ENCODE data around the gene HDAC4.

Gene HDAC4

GRCh38 chr2:239190361-239190760, 210.5 kb downstream of the HDAC4 start:
- Histone ChIP-seq H3K9me3 (ENCODE audit: control insufficient read depth, low read length) (no peaks in the 10 kb centered on the region), H3K4me3 (ENCODE audit: insufficient read depth, low read depth, low read length, poor library complexity, severe bottlenecking) (no peak overlapping the region), H3K4me1 (ENCODE audit: control insufficient read depth, insufficient read depth, low read length, poor library complexity, severe bottlenecking) (no peaks in the 10 kb centered on the region), H3K36me3 (ENCODE audit: control insufficient read depth, insufficient read depth, low read length) (peaks cover 44% of the 10 kb centered on the region), H3K27ac (ENCODE audit: insufficient read depth, low read length, poor library complexity, severe bottlenecking) (no peak overlapping the region), H3K27me3 (replicated peaks; ENCODE audit: control insufficient read depth, insufficient read depth, low read length, poor library complexity, severe bottlenecking) (no peaks in the 10 kb centered on the region)
- no peak for DNase-seq

GRCh38 chr2:239189711-239190131, 211.1 kb downstream of the HDAC4 start:
- H3K4me3 ChIP-seq (ENCODE audit: insufficient read depth, low read depth, low read length, poor library complexity, severe bottlenecking) = no peak overlapping the region
- no peak overlapping the region for H3K27ac ChIP-seq (ENCODE audit: insufficient read depth, low read length, poor library complexity, severe bottlenecking)
- peaks cover 50% of the 10 kb centered on the region for H3K36me3 ChIP-seq (ENCODE audit: control insufficient read depth, insufficient read depth, low read length)
- no peaks in the 10 kb centered on the region for H3K27me3 ChIP-seq (replicated peaks; ENCODE audit: control insufficient read depth, insufficient read depth, low read length, poor library complexity, severe bottlenecking)
- no peaks in the 10 kb centered on the region for H3K4me1 ChIP-seq (ENCODE audit: control insufficient read depth, insufficient read depth, low read length, poor library complexity, severe bottlenecking)
- DNase-seq = no peak
- H3K9me3 ChIP-seq (ENCODE audit: control insufficient read depth, low read length) = no peaks in the 10 kb centered on the region

- H3K4me1 ChIP-seq (ENCODE audit: control insufficient read depth, insufficient read depth, low read length, poor library complexity, severe bottlenecking) = no peaks in the 10 kb centered on the region
- H3K36me3 ChIP-seq (ENCODE audit: control insufficient read depth, insufficient read depth, low read length) = peaks cover 50% of the 10 kb centered on the region
- H3K27me3 ChIP-seq (replicated peaks; ENCODE audit: control insufficient read depth, insufficient read depth, low read length, poor library complexity, severe bottlenecking) = no peaks in the 10 kb centered on the region
- no peak overlapping the region for H3K27ac ChIP-seq (ENCODE audit: insufficient read depth, low read length, poor library complexity, severe bottlenecking)
- H3K9me3 ChIP-seq (ENCODE audit: control insufficient read depth, low read length) = no peaks in the 10 kb centered on the region
- no peak overlapping the region for H3K4me3 ChIP-seq (ENCODE audit: insufficient read depth, low read depth, low read length, poor library complexity, severe bottlenecking)
- DNase-seq = no peak
Observed at GRCh38 chr2:239188536-239188935, 212.3 kb downstream of the HDAC4 start.

GRCh38 chr2:239187464-239188253, 213.2 kb downstream of the HDAC4 start:
- Histone ChIP-seq H3K27ac (ENCODE audit: insufficient read depth, low read length, poor library complexity, severe bottlenecking) (no peak overlapping the region), H3K4me1 (ENCODE audit: control insufficient read depth, insufficient read depth, low read length, poor library complexity, severe bottlenecking) (no peaks in the 10 kb centered on the region), H3K27me3 (replicated peaks; ENCODE audit: control insufficient read depth, insufficient read depth, low read length, poor library complexity, severe bottlenecking) (no peaks in the 10 kb centered on the region), H3K36me3 (ENCODE audit: control insufficient read depth, insufficient read depth, low read length) (peaks cover 50% of the 10 kb centered on the region), H3K4me3 (ENCODE audit: insufficient read depth, low read depth, low read length, poor library complexity, severe bottlenecking) (no peak overlapping the region), H3K9me3 (ENCODE audit: control insufficient read depth, low read length) (no peaks in the 10 kb centered on the region)
- DNase-seq = no peak

DNA sequence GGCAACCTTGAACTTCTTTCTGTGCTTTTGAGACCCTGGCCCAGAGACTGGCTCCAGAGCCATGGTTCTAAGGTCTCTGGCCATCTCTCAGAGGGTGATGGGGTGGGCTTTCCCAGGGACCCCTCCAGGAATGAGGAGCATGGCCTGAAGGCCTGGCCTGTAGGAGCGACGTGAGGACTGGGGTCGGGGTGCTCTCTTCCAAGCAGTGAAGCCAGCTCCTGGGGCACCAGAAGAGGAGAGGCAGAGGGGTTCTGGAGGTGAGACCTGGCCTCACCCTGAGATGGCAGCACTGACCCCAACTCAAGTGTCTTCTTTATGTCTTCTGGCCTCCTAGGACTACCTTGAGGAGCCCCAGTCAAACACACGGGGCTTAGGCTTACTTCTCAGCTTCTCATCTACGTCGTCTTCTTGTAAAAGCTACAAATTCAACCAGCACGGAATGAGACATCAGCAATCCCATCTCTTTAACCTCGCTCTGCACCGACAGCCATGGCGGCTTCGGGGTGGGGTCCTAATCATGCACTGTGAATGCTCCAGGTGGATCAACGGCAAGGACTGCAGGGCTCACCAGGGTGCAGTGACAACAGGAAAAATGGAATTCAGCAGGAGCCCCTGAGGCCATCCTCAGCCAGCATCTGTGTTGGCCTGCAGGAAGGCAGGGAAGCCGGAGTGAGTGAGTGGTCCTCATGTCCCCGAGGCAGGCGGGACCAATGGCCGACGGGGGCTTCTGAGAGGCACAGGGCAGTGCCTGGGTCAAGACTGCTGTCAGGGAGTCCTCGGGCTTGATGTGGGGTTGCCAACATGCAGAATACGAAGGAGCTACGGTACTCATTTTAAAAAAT, 214.1 kb downstream of the HDAC4 start:
- H3K4me3 ChIP-seq (ENCODE audit: insufficient read depth, low read depth, low read length, poor library complexity, severe bottlenecking) = no peak overlapping the region
- no peaks in the 10 kb centered on the region for H3K9me3 ChIP-seq (ENCODE audit: control insufficient read depth, low read length)
- no peaks in the 10 kb centered on the region for H3K27me3 ChIP-seq (replicated peaks; ENCODE audit: control insufficient read depth, insufficient read depth, low read length, poor library complexity, severe bottlenecking)
- DNase-seq = no peak
- peaks cover 56% of the 10 kb centered on the region for H3K36me3 ChIP-seq (ENCODE audit: control insufficient read depth, insufficient read depth, low read length)
- no peak overlapping the region for H3K27ac ChIP-seq (ENCODE audit: insufficient read depth, low read length, poor library complexity, severe bottlenecking)
- H3K4me1 ChIP-seq (ENCODE audit: control insufficient read depth, insufficient read depth, low read length, poor library complexity, severe bottlenecking) = no peaks in the 10 kb centered on the region

DNA sequence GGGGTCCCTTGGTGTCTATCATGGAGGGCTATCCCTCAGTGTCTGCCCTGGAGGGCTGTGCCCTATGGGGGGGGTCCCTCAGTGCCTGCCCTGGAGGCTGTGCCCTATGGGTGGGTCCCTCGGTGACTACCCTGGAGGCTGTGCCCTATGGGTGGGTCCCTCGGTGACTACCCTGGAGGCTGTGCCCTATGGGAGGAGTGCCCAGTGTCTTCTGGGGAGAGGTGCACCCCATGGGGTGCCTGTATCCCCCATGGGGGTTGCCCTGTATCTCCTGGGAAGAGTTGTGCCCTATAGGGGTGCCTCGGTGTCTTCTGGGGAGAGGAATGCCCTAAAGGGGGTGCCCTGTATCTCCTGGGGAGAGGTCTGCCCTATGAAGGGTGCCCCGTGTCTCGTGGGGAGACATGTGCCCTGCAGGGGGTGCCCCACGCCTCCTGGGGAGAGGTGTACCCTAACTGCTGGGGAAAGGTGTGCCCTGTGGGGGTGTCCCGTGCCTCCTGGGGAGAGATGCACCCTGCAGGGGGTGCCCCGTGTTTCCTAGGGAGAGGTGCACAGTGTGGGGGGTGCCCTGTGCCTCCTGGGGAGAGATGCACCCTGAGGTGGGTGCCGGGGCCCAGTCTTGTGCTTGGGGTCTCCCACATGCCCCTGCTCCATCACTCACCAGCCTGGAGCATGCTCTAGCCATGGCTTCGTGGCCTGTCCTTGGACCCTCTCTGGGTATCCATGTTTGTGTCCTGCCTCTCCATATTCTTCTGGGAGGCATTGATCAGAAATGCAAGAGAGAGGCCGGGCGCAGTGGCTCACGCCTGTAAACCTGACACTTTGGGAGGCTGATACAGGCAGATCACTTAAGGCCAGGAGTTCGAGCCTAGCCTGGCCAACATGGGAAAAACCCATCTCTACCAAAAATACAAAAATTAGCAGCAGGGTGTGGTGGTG, 215.6 kb downstream of the HDAC4 start:
- Histone ChIP-seq H3K4me1 (ENCODE audit: control insufficient read depth, insufficient read depth, low read length, poor library complexity, severe bottlenecking) (no peaks in the 10 kb centered on the region), H3K9me3 (ENCODE audit: control insufficient read depth, low read length) (no peaks in the 10 kb centered on the region), H3K36me3 (ENCODE audit: control insufficient read depth, insufficient read depth, low read length) (peaks cover 63% of the 10 kb centered on the region), H3K27me3 (replicated peaks; ENCODE audit: control insufficient read depth, insufficient read depth, low read length, poor library complexity, severe bottlenecking) (no peaks in the 10 kb centered on the region), H3K27ac (ENCODE audit: insufficient read depth, low read length, poor library complexity, severe bottlenecking) (no peak overlapping the region), H3K4me3 (ENCODE audit: insufficient read depth, low read depth, low read length, poor library complexity, severe bottlenecking) (no peak overlapping the region)
- no peak for DNase-seq

DNA sequence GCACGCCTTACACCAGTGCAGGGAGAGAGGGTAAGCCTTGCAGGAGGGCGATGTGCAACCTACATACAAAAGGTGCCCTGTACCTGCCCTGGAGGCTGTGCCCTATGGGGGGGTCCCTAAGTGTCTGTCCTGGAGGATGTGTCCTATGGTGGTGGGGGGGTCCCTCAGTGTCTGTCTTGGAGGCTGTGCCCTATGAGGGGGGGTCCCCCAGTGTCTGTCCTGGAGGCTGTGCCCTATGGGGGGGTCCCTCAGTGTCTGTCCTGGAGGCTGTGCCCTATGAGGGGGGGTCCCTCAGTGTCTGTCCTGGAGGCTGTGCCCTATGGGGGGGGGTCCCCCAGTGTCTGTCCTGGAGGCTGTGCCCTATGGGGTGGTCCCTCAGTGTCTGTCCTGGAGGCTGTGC, 216.6 kb downstream of the HDAC4 start:
- H3K9me3 ChIP-seq (ENCODE audit: control insufficient read depth, low read length) = no peaks in the 10 kb centered on the region
- no peak for DNase-seq
- H3K27ac ChIP-seq (ENCODE audit: insufficient read depth, low read length, poor library complexity, severe bottlenecking) = no peak overlapping the region
- H3K4me1 ChIP-seq (ENCODE audit: control insufficient read depth, insufficient read depth, low read length, poor library complexity, severe bottlenecking) = no peaks in the 10 kb centered on the region
- H3K36me3 ChIP-seq (ENCODE audit: control insufficient read depth, insufficient read depth, low read length) = peaks cover 57% of the 10 kb centered on the region
- no peaks in the 10 kb centered on the region for H3K27me3 ChIP-seq (replicated peaks; ENCODE audit: control insufficient read depth, insufficient read depth, low read length, poor library complexity, severe bottlenecking)
- H3K4me3 ChIP-seq (ENCODE audit: insufficient read depth, low read depth, low read length, poor library complexity, severe bottlenecking) = no peak overlapping the region

GRCh38 chr2:239182981-239183791, 217.6 kb downstream of the HDAC4 start:
- no peak for DNase-seq
- Histone ChIP-seq H3K36me3 (ENCODE audit: control insufficient read depth, insufficient read depth, low read length) (peaks cover 53% of the 10 kb centered on the region), H3K27me3 (replicated peaks; ENCODE audit: control insufficient read depth, insufficient read depth, low read length, poor library complexity, severe bottlenecking) (no peaks in the 10 kb centered on the region), H3K4me3 (ENCODE audit: insufficient read depth, low read depth, low read length, poor library complexity, severe bottlenecking) (no peak overlapping the region), H3K4me1 (ENCODE audit: control insufficient read depth, insufficient read depth, low read length, poor library complexity, severe bottlenecking) (no peaks in the 10 kb centered on the region), H3K27ac (ENCODE audit: insufficient read depth, low read length, poor library complexity, severe bottlenecking) (no peak overlapping the region), H3K9me3 (ENCODE audit: control insufficient read depth, low read length) (no peaks in the 10 kb centered on the region)

DNA sequence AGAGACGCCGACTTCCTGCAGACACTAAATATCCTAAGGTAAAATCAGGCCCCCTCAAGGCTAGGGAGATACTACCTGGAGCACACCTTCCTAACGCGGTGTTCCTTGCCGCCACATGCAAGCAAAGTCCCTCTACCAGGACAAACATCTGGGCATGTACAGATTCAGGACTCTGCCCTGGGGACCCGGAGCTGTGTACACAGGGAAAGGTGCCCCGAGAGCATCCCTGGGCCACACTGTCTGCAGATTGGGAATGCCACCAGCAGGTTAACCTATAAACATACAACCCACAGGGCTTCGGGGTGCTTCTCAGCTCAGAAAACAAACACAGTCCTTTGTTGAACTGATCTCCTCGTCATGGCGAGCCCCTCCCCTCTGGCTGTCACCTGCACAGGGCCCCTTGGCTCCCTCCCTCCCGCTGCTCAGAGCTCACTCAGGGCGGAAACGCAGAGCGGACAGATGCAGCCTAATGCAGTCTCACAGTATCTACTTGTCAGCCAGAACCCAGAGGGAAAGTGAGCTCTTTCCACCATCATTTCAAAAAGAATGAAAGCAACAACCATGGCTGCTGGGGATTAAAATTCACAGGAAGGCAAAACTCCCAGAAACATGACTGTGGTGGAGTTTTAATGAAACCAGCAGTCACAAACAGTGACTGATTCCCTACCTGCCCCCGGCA, 218.8 kb downstream of the HDAC4 start:
- peaks cover 52% of the 10 kb centered on the region for H3K36me3 ChIP-seq (ENCODE audit: control insufficient read depth, insufficient read depth, low read length)
- H3K4me3 ChIP-seq (ENCODE audit: insufficient read depth, low read depth, low read length, poor library complexity, severe bottlenecking) = no peak overlapping the region
- no peaks in the 10 kb centered on the region for H3K4me1 ChIP-seq (ENCODE audit: control insufficient read depth, insufficient read depth, low read length, poor library complexity, severe bottlenecking)
- DNase-seq = no peak
- H3K9me3 ChIP-seq (ENCODE audit: control insufficient read depth, low read length) = no peaks in the 10 kb centered on the region
- H3K27ac ChIP-seq (ENCODE audit: insufficient read depth, low read length, poor library complexity, severe bottlenecking) = no peak overlapping the region
- no peaks in the 10 kb centered on the region for H3K27me3 ChIP-seq (replicated peaks; ENCODE audit: control insufficient read depth, insufficient read depth, low read length, poor library complexity, severe bottlenecking)
